ENCODE measurements around the gene IGFALS.

Gene IGFALS

DNA sequence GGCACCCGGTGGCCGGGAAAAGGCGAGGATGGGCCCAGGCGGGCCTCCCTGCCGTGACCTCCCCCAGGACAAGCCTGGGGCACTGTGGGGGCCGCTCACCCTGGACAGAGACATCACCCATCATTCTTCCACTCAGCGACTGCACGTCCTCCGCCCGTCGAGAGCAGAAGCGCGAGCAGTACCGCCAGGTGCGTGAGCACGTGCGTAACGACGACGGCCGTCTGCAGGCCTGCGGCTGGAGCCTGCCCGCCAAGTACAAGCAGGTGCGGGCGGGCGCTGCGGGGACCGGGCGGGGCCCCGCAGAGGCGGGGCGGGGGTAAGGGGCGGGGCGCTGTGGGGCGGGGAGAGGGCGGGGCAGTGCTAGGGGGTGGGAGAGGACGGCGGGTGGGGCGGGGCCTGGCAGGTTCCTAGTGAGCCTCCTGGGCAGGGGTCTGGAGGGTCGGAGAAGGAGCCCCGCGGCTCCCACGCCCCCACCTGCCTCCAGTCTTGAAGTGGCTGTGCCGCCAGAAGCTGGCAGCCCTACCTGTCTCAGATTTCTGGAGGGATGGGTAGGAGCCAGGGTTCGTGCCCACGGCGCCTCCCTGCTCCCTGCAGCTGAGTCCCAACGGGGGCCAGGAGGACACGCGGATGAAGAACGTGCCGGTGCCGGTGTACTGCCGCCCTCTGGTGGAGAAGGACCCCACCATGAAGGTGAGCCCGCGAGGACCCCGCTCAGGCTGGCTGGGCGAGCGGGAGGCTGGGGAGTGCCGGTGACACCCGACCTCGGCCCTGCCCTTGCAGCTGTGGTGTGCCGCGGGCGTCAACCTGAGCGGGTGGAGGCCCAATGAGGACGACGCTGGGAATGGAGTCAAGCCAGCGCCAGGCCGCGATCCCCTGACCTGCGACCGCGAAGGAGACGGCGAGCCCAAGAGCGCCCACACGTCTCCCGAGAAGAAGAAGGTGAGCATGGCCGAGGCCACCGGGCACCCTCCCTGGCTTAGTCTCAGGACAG, 29.7 kb downstream of the IGFALS start:
- DNase-seq, result no peak

- DNase-seq, result no peak
Observed at GRCh38 chr16:1762879-1763520, 30.5 kb downstream of the IGFALS start.

GRCh38 chr16:1762196-1762878, 31.2 kb downstream of the IGFALS start:
- DNase-seq, result no peak

- DNase-seq, result no peak
Observed at GRCh38 chr16:1761751-1762150, 31.8 kb downstream of the IGFALS start.

DNA sequence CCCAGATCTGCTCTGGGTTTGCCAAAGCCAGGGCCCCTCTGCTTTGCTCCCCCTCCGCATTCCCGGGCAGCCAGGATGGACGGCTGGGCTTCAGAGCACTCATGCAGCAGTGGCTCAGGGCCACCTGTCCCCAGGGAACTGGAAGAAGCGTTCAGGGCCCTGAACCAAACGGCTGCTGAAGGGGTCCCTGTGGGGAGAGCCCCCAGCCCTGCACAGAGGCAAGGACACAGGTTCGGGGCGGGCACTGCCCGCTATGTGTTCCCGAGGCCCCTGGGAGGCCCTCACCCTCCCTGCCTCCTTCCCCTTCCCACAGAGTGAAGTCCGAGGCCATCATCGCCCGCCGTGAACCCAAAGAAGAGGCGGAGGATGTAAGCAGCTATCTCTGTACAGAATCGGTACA, 32.6 kb downstream of the IGFALS start:
- no peak for DNase-seq

DNA sequence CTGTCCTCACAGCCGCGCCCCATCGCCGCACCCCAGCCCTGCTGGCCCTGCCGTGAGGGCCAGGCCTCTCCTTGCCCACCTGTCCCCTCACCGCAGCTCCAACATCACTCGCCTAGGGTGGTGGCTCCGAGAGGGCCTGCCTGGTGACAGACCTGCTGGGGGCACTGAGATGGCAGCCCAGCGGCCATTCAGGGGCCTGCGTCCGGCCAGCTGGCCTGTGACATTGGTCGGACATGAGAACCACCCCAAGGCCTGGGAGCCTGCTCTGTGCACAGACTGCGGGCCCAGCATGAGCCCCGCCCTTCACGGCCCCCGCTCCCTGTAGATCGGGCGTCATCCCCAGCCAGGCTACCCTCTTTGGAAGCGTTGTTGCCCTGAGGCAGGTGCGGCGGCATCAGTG, 34.0 kb downstream of the IGFALS start:
- DNase-seq, result no peak

GRCh38 chr16:1758923-1759322, 34.6 kb downstream of the IGFALS start:
- DNase-seq, result no peak

DNA sequence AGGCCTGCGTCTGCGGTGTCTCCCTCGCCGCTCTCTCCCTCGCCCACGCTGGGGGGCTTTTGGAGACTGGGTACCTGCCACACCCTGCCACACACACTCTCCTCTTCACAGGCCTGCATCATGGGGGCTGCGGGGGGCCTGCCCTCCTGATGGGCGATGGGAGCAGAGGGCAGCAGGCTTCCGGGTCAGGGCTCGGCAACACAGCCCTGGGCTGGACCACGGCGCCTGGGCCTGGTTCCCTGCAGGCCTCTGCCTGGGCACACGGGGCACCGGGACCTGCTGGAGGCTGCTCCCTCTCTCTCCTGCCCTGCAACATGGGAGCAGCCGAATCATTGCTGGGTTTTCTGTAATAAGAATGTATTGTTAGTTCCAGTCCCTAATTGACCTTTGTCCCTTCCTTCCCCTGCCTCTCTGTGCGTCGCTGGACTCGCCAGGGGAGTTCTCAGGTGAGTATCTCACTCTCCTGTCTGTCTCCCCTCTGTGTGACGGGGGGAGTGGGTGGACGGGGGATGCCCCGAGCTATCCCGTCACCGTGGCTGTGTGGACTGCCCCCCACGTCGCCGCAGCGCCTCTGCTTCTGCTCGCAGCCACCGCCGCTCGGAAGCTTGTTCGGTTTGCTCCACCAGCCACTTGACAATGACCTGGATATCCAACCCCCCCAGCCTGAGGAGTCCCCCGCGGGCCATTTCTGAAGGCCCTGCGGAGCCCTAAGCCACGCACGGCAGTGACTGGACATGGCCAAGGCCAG, 35.6 kb downstream of the IGFALS start:
- DNase-seq, result no peak

DNA sequence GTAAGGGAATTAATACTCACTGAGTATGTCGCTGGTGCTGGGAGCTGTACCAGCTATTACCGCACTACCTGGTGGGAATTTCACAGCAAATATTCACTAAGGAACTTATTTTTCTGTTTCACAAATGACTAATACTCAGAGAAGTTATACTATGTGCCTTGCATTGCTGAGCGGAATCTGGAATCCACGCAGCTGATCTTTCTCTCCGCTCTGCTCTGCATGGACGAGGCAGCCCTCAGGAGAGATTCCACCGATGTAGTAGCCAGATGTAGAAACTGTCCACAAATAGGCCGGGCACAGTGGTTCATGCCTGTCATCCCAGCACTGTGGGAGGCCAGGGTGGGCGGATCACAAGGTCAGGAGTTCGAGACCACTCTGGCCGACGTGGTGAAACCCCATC, 39.3 kb downstream of the IGFALS start:
- DNase-seq, result no peak

GRCh38 chr16:1752853-1753252, 40.7 kb downstream of the IGFALS start:
- DNase-seq, result no peak

GRCh38 chr16:1751946-1752345, 41.6 kb downstream of the IGFALS start:
- no peak for DNase-seq

- DNase-seq, result peak; percentile 48
Observed at GRCh38 chr16:1749152-1750117, 44.1 kb downstream of the IGFALS start.

DNA sequence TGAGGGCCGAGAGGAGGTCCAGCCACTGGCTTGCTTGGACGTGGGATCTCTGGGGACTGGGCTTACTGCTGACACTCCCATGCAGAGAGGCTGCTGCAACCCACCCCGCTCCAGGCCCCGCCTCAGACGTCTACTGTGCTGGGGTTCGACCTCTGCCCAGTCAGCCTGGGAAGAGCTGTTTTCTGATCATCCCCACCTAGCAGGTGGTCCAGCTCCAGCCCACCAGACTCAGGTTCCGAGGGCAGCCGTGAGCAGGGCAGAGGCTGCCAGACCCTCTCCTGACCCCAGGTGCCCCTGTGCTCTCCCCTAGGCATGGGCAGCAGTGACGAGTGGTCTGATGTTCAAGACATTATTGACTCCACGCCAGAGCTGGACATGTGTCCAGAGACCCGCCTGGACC, 45.6 kb downstream of the IGFALS start:
- DNase-seq, result no peak

DNA sequence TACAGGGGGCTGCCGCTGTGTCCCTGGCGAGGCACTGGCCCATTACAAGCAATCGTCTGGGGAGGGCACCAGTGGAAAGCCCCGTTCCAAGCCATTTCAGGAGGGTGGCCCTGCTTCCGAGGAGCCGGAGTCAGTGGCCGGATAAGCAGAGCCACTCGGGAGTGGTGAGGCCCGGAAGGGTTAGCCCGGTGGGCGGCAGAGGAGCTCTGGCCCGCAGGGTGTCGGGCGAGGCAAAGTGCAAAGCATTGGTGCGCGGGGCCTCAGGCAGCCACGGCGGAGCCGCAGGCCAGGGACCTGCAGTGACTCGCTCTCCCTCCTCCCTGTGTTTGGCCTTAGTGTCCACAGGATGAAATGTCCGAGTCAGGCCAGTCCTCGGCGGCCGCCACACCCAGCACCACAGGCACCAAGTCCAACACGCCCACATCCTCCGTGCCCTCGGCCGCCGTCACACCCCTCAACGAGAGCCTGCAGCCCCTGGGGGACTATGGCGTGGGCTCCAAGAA, 46.8 kb downstream of the IGFALS start:
- no peak for DNase-seq

DNA sequence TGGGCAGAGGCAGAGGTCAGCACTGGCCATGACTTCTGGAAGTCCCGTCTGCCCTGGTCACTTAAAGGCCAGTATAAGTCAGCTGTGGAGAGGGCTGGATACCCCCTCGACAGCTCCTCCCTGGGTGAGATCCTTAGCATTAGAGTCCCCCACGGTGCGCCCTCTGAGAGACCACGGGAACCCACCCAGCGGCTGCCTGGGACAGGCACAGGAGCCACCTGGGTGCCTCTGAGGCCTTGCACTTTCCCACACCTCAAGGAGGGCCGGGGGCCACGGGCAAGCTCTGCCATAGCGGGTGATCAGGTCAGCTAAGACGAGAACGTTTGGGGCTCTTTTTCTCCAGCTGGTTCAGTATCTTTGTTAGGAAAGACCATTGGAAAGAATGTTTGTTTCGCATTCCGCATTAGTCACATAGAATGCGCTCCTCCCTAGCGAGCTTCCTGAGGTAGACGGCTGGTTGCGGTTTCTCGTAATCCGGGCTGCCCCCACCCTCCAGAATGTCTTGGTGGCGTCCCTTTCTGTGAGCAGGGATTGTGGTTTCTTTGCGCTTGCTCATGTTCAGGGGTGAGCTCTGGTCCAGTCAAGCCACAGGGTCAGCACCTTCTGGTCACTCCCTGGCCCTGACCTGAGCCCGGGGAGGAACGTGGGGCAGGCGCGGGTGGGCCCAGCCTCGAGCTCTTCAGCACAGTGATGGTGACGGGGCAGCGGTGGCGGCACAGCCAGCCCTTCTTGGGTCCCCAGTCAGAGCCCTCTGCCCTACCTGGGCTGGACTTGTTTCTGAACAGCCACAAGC, 47.4 kb downstream of the IGFALS start:
- no peak for DNase-seq

GRCh38 chr16:1745181-1745899, 48.2 kb downstream of the IGFALS start:
- DNase-seq, result no peak

DNA sequence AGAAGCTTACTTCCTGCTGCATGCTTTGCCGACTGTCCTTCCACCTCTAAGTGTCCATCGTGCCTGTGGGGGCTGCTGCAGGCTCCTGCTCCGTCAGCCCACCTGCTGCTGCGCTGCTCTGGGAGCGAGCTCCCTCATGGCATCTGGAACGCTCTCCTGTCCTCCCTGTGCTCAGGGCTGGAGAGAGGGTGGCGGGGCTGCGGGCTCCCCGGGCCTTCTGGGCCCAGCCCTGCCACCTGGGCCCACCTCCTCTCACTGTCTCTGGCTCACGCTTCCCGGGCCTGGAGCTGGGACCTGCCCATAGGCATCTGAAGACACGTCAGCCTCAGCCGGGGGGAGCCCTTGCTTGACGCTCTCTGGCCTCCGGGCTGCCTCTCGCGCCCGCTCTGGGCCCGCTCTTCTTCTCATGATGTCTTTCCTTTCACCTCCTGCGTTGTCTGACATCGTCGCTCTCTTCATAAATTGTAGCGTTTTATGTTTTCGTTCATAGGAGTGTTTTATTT, 49.1 kb downstream of the IGFALS start:
- DNase-seq, result no peak

GRCh38 chr16:1743376-1744337, 49.8 kb downstream of the IGFALS start:
- DNase-seq, result no peak

All from HCEC 1CT (cell line).